Measurements from ENCODE around the gene TRAF3IP1.
"Not testable (repeated sequence)": the region's sequence is repeated elsewhere in the genome, so short reads cannot be mapped to it uniquely, and the experiment has no call there.

TRAF3IP1 gene

DNA sequence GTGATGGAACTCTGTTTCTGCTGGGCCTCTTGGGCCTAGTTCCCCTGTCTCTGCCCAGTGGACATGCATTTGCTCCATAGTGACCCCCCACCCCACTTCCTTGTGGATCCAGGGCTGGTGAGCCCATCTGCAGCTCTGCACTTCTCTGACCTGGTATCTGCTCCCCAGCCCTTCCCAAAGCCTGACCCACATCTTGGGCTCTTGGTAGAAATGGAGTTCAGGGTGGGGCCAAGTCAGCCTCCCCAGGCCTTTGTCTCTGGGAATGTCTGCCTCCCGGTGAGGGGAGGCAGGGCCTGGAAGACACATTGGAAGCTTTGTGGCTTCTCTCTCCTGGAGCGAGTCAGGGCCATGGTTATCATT is 6.3 kb upstream of the TRAF3IP1 start:
- Mint-ChIP-seq H3K4me1 (ENCODE audit: low read depth) (no peaks in the 10 kb centered on the region), H3K27me3 (peaks cover 10% of the 10 kb centered on the region), H3K36me3 (ENCODE audit: low read depth) (no peaks in the 10 kb centered on the region), H3K9me3 (no peaks in the 10 kb centered on the region), H3K27ac (no peak overlapping the region), H3K4me3 (no peak overlapping the region)
- no peak for DNase-seq

DNA sequence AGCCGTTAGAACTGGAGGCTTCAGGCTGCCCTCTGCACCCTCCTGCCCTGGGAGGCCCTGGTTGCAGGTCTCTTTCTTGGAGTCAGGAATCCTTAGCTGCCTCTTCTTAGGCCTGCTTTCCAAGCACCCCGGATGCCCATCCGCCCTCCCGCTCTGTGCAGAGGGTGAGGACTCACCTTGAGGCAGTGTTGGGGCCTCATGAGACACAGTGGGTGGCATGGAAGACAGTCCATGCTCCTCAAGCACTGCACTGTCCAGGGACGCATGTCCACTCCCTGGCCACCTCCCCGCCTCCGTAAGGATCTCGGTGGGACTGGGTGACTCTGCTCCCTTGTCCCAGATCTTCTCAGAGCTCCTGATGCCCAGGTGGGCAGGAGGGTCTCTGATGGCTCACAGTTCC is 5.7 kb upstream of the TRAF3IP1 start:
- H3K27me3 Mint-ChIP-seq: peaks cover 7% of the 10 kb centered on the region
- H3K36me3 Mint-ChIP-seq (ENCODE audit: low read depth): no peaks in the 10 kb centered on the region
- H3K4me3 Mint-ChIP-seq: no peak overlapping the region
- no peaks in the 10 kb centered on the region for H3K9me3 Mint-ChIP-seq
- H3K4me1 Mint-ChIP-seq (ENCODE audit: low read depth): peaks cover 2% of the 10 kb centered on the region
- no peak for DNase-seq
- H3K27ac Mint-ChIP-seq: no peak overlapping the region

DNA sequence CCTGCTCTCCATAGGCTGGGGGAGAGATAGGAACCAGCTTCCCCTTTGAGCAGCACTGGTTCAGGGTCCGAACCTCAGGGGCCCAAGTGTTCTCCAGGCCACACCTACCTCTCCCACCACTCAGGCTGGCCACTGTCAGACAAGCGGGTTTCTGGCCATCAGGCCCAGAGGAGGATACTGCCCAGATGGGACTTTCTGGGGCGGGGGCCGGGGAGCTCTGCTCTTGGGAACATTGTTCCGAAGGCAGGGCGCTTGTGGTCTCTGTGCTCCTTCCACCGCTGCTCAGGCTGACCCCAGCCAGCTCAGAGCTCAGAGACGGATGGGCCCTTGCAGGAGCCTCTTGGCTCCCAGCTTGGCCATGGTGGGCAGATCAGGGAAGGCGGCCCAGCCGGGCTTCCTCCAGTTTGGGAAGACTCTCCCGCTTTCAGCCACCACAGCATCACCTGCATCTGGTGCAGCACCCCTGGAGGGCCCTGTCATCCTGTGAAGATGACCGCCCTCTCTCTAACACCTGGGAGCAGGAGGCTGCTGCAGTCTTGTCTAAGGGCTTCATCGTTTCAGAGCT is 5.2 kb upstream of the TRAF3IP1 start:
- Mint-ChIP-seq H3K4me1 (ENCODE audit: low read depth) (peaks cover 6% of the 10 kb centered on the region), H3K9me3 (no peaks in the 10 kb centered on the region), H3K36me3 (ENCODE audit: low read depth) (no peaks in the 10 kb centered on the region), H3K27ac (no peak overlapping the region), H3K27me3 (peaks cover 7% of the 10 kb centered on the region), H3K4me3 (no peak overlapping the region)
- no peak for DNase-seq

DNA sequence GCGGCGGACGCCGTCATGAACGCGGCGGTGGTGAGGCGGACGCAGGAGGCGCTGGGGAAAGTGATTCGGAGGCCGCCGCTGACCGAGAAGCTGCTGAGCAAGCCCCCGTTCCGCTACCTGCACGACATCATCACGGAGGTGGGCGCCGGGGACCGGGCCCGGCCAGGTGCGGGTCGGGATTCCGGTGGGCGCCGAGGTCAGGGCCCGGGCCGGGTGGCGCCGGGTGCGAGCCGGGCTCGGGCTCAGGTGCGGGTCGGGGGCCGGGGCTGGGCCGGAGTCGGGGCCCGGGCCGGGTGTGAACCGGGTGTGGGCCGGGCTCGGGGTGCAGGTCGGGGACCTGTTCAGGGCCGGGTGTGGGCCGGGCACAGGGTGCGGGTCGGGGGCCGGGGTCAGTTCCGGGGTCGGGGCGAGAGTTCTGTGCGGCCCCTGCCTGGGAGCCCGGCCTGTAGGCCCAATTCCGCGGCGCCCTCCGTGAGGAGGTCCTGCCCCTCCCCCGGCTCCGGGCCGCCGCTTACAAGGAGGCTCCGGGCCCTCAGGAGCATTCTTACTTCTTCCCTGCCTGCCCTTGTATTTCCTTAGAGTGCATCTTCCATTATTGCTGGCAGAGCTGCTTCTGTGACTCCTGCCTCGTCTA is 447 bp downstream of the TRAF3IP1 start:
- no peak for DNase-seq

DNA sequence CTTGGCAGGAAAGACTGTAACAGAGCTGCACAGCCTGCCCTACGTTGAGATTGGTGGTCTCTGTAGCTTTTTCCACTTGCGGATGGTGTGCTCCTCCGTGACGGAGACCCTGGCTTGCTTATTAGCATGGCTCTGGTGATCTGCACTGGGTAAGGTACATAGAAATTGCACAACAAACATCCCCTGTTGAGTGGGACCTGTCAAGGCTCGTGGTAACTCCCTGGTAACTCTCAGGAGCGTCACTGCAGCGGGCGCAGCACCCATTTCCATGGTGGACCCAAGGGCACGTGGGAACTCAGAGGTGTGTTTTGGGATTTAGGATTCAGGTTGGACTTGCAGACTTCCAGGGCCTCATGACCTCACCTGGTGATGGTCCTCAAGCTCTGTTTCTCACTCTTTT is 1.1 kb downstream of the TRAF3IP1 start:
- Mint-ChIP-seq H3K9me3 (no peaks in the 10 kb centered on the region), H3K27ac (no peak overlapping the region)
- DNase-seq: no peak

More for the DNA sequence above, 447 bp downstream of the TRAF3IP1 start:
- peaks cover 21% of the 10 kb centered on the region for H3K36me3 Mint-ChIP-seq (ENCODE audit: low read depth)
- H3K9me3 Mint-ChIP-seq: no peaks in the 10 kb centered on the region
- peak overlapping the region; percentile 79 for H3K4me3 Mint-ChIP-seq
- no peak overlapping the region for H3K27ac Mint-ChIP-seq
- peaks cover 3% of the 10 kb centered on the region for H3K27me3 Mint-ChIP-seq
- H3K4me1 Mint-ChIP-seq (ENCODE audit: low read depth): peaks cover 22% of the 10 kb centered on the region

DNA sequence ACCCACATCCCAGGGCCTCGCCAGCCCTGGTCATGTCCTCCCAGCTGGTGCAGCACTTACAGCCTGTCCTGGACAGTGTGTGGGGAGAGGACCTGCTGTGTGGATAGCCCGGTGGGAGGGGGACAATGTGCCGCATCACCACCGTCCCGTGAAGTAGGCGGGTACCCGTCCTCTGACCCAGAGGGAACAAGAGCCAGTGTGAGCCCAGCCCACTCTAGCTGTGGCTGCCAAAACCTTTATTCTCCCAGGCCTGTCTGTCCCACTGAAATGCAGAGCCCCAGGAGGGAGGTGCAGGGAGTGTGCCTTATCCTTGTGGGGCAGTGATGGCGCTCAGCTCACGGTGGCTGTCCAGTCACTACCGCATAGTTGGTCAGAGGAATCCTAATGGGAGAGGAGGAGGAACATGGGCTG is 1.7 kb downstream of the TRAF3IP1 start:
- Mint-ChIP-seq H3K4me3 (peak overlapping the region; percentile 79), H3K4me1 (ENCODE audit: low read depth) (peaks cover 22% of the 10 kb centered on the region), H3K36me3 (ENCODE audit: low read depth) (peaks cover 31% of the 10 kb centered on the region), H3K9me3 (no peaks in the 10 kb centered on the region), H3K27ac (no peak overlapping the region), H3K27me3 (no peaks in the 10 kb centered on the region)
- no peak for DNase-seq

More for the DNA sequence above, 1.1 kb downstream of the TRAF3IP1 start:
- Mint-ChIP-seq H3K27me3 (no peaks in the 10 kb centered on the region), H3K36me3 (ENCODE audit: low read depth) (peaks cover 26% of the 10 kb centered on the region), H3K4me3 (peak overlapping the region; percentile 79), H3K4me1 (ENCODE audit: low read depth) (peaks cover 22% of the 10 kb centered on the region)

DNA sequence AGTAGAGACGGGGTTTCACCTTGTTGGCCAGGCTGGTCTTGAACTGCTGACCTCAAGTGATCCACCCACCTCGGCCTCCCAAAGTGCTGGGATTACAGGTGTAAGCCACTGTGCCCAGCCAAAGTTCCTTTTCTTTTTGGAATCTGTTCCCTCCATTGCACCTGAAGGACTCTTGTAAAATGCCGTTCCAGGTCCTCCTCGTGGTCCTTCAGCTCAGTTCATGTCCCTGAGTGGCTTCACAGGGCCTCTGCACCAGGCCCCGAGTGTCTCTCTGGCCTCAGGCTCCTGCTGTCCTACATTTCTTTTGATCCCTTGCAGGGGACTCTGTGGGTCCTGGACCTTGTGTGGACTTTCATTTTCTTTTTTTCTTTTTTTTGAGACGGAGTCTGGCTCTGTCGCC is 3.9 kb downstream of the TRAF3IP1 start:
- not testable (repeated sequence) for DNase-seq, H3K4me3 Mint-ChIP-seq, H3K27me3 Mint-ChIP-seq, H3K27ac Mint-ChIP-seq, H3K9me3 Mint-ChIP-seq
- Mint-ChIP-seq H3K4me1 (ENCODE audit: low read depth) (peaks cover 22% of the 10 kb centered on the region), H3K36me3 (ENCODE audit: low read depth) (peaks cover 53% of the 10 kb centered on the region)

DNA sequence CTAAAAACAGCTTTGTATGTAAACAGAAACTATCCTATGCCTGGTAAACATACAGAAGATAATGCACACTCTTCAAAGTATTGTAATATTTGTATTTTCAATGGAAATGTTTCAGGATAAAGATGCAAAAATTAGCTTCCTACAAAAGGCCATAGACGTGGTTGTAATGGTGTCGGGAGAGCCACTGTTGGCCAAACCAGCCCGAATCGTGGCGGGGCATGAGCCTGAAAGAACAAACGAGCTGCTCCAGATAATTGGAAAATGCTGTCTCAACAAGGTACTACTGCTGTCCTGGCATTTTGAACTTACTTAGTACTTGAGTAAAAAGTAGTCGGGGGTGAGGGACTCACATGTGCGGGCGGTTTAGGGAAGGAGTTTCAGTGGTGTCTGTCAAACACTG is 5.4 kb downstream of the TRAF3IP1 start:
- Mint-ChIP-seq H3K4me3 (no peak overlapping the region), H3K36me3 (ENCODE audit: low read depth) (peaks cover 63% of the 10 kb centered on the region), H3K27me3 (no peaks in the 10 kb centered on the region), H3K4me1 (ENCODE audit: low read depth) (peaks cover 15% of the 10 kb centered on the region), H3K27ac (no peak overlapping the region), H3K9me3 (no peaks in the 10 kb centered on the region)
- no peak for DNase-seq

DNA sequence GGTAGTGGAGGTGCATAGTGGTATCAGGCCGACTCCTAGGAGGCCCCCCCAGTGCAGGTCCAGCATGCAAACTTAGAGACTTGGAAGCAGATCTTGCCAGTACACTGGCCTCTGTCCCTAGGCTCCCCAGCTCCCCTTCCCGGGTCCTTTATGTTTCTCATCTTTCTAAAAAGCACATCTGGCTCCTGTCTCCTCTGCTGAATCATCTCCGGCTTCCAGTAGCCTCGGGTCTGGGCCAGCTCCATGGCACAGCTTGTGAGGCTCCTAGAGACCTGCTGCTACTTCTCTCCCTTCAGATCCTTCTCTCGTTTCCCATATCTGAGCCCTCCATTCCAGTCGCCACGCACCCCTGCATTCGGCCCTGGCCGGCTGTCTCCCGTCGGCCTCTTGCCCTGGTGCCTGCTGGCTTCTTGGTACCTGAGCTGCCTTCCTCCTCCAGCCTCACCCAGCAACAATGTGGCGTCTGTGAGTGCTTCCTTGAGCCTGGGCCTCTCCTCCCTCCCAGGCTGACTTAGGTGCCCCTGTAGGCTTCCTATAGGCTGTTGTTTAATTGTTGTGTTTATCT is 6.6 kb downstream of the TRAF3IP1 start:
- Mint-ChIP-seq H3K27me3 (no peaks in the 10 kb centered on the region), H3K9me3 (no peaks in the 10 kb centered on the region), H3K36me3 (ENCODE audit: low read depth) (peaks cover 66% of the 10 kb centered on the region), H3K4me1 (ENCODE audit: low read depth) (peaks cover 6% of the 10 kb centered on the region), H3K27ac (no peak overlapping the region), H3K4me3 (no peak overlapping the region)
- no peak for DNase-seq

DNA sequence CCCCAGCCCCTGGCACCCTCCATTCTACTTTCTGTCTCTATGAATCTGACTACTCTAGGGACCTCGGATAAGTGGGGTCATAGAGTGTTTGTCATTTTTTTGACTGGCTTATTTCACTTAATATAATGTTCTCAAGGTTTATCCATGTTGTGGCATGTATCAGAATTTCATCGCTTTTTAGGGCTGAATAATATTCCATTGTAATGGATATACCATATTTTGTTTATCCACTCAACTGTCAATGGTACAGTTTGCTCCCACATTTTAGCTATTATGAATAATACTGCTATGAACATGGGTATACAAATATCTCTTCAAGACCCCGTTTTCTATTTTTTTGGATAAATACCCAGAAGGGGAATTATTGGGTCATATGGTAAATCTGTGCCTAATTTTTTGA is 7.4 kb downstream of the TRAF3IP1 start:
- Mint-ChIP-seq H3K4me1 (ENCODE audit: low read depth) (peaks cover 5% of the 10 kb centered on the region), H3K36me3 (ENCODE audit: low read depth) (peaks cover 73% of the 10 kb centered on the region), H3K9me3 (no peaks in the 10 kb centered on the region), H3K27ac (no peak overlapping the region), H3K4me3 (no peak overlapping the region), H3K27me3 (no peaks in the 10 kb centered on the region)
- no peak for DNase-seq

DNA sequence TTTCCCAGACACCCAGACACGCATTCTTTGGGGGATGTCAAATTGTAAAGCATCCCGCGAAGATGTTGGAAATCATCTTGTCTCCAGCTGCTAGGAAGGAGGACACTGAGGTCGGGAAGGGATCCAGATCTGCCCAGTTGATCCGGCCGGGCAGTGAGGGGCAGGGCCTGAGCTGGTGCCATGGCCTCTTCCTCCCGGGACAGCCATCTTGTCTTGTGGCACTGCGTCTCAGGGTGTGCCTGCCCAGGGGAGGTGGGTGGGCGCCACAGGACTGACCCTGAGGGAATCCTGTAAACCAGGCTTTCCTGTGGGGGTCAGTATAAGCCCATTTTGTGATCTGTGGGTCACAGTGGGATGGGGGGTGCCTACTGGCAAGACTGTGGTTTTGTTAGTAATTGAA is 10.1 kb downstream of the TRAF3IP1 start:
- peaks cover under 1% of the 10 kb centered on the region for H3K4me1 Mint-ChIP-seq (ENCODE audit: low read depth)
- no peaks in the 10 kb centered on the region for H3K9me3 Mint-ChIP-seq
- no peak overlapping the region for H3K27ac Mint-ChIP-seq
- peaks cover 71% of the 10 kb centered on the region for H3K36me3 Mint-ChIP-seq (ENCODE audit: low read depth)
- H3K27me3 Mint-ChIP-seq: no peaks in the 10 kb centered on the region
- no peak for DNase-seq
- no peak overlapping the region for H3K4me3 Mint-ChIP-seq

DNA sequence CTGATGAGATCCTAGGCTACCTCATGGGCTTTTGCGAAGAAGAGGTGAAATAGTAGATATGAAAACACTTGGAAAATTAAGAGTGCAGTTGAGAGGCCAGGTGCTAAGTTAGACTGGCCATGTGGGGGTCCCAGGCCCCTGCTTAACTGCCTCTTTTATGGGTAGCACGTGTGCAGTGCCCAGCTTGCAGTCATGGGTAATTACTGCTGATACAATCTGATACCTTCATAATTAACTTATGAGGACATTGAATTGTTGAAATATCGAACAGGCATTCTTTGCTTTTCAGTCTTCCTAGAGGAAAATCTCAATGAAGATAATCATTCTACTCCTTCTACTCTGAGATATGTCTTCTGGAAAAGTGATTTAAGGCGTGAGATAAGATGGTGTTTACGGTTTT is 11.6 kb downstream of the TRAF3IP1 start:
- Mint-ChIP-seq H3K9me3 (no peaks in the 10 kb centered on the region), H3K27ac (no peak overlapping the region), H3K4me1 (ENCODE audit: low read depth) (no peaks in the 10 kb centered on the region), H3K4me3 (no peak overlapping the region), H3K36me3 (ENCODE audit: low read depth) (peaks cover 67% of the 10 kb centered on the region), H3K27me3 (no peaks in the 10 kb centered on the region)
- DNase-seq: no peak

DNA sequence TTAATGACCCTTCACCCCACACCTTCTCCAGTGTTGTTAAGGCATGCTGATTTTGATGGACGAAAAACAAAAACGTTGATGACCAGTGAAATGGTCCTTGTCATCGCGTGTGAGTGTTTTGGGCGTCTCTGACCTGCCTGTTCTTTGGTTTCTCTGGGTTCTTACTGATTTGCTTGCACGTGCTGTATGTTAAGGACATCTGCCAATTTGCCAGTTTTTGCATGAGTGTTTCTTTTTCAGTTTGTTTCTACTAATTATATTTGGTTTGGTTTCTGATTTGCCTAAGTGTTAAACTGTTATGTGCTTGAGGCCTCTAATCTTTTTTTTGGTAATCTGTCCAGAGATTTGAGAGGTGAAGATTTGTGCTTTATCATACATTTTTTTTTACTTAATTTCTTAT is 14.6 kb downstream of the TRAF3IP1 start:
- Mint-ChIP-seq H3K9me3 (no peaks in the 10 kb centered on the region), H3K4me3 (no peak overlapping the region), H3K36me3 (ENCODE audit: low read depth) (peaks cover 48% of the 10 kb centered on the region), H3K27me3 (no peaks in the 10 kb centered on the region), H3K4me1 (ENCODE audit: low read depth) (peaks cover 9% of the 10 kb centered on the region), H3K27ac (no peak overlapping the region)
- no peak for DNase-seq

DNA sequence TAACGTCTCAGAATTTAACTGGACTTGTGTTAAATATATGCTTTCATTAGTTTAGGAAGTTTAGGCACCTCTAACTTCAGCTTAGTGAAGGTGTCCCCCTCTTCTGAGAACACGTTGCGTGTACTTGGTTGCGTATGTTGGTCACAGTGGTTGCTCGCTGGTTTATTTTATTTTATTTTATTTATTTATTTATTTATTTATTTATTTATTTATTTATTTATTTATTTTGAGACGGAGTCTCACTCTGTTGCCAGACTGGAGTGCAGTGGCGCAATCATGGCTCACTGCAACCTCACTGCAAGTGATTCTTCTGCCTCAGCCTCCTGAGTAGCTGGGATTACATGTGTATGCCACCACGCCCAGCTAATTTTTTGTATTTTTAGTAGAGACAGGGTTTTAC is 15.3 kb downstream of the TRAF3IP1 start:
- H3K27ac Mint-ChIP-seq; H3K4me1 Mint-ChIP-seq (ENCODE audit: low read depth); H3K4me3 Mint-ChIP-seq; H3K9me3 Mint-ChIP-seq; H3K27me3 Mint-ChIP-seq; DNase-seq: not testable (repeated sequence)
- H3K36me3 Mint-ChIP-seq (ENCODE audit: low read depth): peaks cover 45% of the 10 kb centered on the region

DNA sequence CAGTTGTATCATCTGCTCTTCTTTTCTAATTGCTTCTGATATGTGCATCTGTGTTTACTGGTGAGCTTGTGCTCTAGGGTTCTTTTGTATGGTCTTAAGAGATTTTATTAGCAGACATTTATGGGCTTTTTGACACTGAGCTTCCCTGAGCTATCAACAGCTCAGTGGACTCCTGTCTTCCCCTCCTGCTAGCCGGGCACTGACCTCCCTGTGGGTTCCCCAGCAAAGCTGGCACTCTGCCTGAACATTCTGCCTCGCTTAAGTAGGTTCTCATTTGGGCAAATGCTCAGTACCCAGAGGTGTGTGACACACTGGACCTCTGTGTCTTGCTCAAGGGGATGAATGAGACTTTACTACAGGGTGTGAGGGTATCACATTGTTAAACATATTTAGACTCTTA is 15.8 kb downstream of the TRAF3IP1 start:
- no peaks in the 10 kb centered on the region for H3K9me3 Mint-ChIP-seq
- no peaks in the 10 kb centered on the region for H3K27me3 Mint-ChIP-seq
- H3K4me3 Mint-ChIP-seq: no peak overlapping the region

More for the DNA sequence above, 15.8 kb downstream of the TRAF3IP1 start:
- no peak for DNase-seq
- Mint-ChIP-seq H3K36me3 (ENCODE audit: low read depth) (peaks cover 42% of the 10 kb centered on the region), H3K27ac (no peak overlapping the region), H3K4me1 (ENCODE audit: low read depth) (peaks cover 9% of the 10 kb centered on the region)
